ENCODE data around the gene PSMC3.
A peak's percentile ranks its signal among the peaks of the same experiment; 100 is the strongest.

Gene PSMC3

GRCh38 chr11:47374720-47375019 lies 51.6 kb downstream of the PSMC3 start:
- DNase-seq = no peak

GRCh38 chr11:47373876-47374719 lies 52.1 kb downstream of the PSMC3 start:
- DNase-seq = peak; percentile 88

GRCh38 chr11:47372422-47372821 lies 53.8 kb downstream of the PSMC3 start:
- no peak for DNase-seq

- DNase-seq = no peak
These were observed 56.6 kb downstream of the PSMC3 start for GRCh38 chr11:47369676-47370075.
